Progenitor cell of endocrine pancreas (in vitro differentiated cells): ENCODE data around the gene HERPUD1. TPM values are rescaled to one million over a fixed set of nuclear protein-coding genes. Genes with fewer than 3 reads are reported as not detected.

Experiments used
- DNase-seq: peaks from one replicate; pipeline ENCODE4 v3.0.0; 2021; ENCODE audit warnings: low spot score; ENCODE audit not compliant: unreplicated experiment
- H3K27ac Mint-ChIP-seq: 2 replicates; pipeline ENCODE4 v1.8.0; 2021; ENCODE audit warnings: mild to moderate bottlenecking, moderate library complexity, mixed read lengths
- H3K27me3 Mint-ChIP-seq: 2 replicates; pipeline ENCODE4 v1.8.0; 2021; ENCODE audit warnings: mixed read lengths
- H3K36me3 Mint-ChIP-seq: 2 replicates; pipeline ENCODE4 v1.8.0; 2022; ENCODE audit warnings: mixed read lengths; ENCODE audit not compliant: insufficient read depth
- H3K4me1 Mint-ChIP-seq: 2 replicates; pipeline ENCODE4 v1.8.0; 2021; ENCODE audit warnings: low read depth, mixed read lengths
- H3K4me3 Mint-ChIP-seq: 2 replicates; pipeline ENCODE4 v1.8.0; 2021; ENCODE audit warnings: low read depth, mild to moderate bottlenecking, moderate library complexity, mixed read lengths
- H3K9me3 Mint-ChIP-seq: 2 replicates; pipeline ENCODE4 v1.8.0; 2021; ENCODE audit warnings: low read depth, mixed read lengths
- total RNA-seq: library from RNA; stranded (reverse); gene quantifications from 2 replicates; pipeline ENCODE4 v1.2.1, GENCODE V29; 2021
- TF ChIP-seq, protein P1 (sequence below): fragments of 200-600 bp; sonication (generic); IDR thresholded peaks from one replicate; pipeline ENCODE4 v1.5.0; 2021; ENCODE audit warnings: antibody characterized with exemption, mild to moderate bottlenecking; ENCODE audit not compliant: unreplicated experiment

The HERPUD1 gene
- total RNA-seq, 1 donor from 2014 or later = 70.0 TPM

DNA sequence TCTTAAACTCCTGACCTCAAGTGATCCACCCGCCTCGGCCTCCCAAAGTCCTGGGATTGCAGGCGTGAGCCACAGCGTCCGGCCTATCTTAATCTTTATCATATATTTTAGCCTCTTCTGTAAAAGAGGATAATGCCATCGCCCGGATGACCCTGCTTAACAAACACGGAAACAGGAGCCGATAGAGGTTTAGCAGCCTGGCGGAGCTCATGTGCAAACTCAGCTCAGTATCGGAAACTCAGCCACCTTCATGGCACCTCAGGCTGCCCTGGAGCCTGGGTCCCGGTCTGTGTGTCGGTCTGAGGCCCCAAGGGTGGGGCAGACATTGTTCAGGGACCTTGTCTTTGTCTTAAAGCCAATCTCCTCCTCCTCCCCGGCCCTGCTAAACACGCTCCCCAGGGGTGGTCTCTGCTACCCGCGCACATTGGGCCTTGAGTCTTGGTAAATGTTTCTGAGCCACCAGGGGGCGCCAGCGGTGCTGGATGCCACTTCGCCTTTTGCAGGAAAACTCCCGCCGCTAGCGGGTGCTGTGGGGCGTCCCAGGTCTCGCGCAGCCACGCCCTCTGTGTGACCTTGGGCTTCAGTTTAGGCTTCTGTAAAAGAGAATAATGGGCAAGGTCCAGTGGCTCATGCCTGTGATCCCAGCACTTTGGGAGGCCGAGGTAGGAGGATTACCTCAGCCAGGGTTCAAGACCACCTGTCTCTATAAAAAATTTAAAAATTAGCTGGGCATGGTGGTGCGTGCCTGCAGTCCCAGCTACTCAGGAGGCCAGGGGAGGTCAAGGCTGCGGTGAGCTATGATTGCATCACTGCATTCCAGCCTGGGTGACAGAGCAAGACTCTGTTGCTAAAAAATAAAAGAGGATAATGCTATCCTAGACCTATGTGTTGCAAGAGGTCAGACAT is 32.6 kb downstream of the HERPUD1 start:
- no peaks in the 10 kb centered on the region for H3K4me1 Mint-ChIP-seq
- H3K4me3 Mint-ChIP-seq = no peak overlapping the region
- DNase-seq = peak; percentile 60
- peaks cover 3% of the 10 kb centered on the region for H3K9me3 Mint-ChIP-seq
- no peak overlapping the region for H3K27ac Mint-ChIP-seq
- H3K27me3 Mint-ChIP-seq = no peaks in the 10 kb centered on the region
- H3K36me3 Mint-ChIP-seq = no peaks in the 10 kb centered on the region
- TF ChIP-seq, protein P1, sequence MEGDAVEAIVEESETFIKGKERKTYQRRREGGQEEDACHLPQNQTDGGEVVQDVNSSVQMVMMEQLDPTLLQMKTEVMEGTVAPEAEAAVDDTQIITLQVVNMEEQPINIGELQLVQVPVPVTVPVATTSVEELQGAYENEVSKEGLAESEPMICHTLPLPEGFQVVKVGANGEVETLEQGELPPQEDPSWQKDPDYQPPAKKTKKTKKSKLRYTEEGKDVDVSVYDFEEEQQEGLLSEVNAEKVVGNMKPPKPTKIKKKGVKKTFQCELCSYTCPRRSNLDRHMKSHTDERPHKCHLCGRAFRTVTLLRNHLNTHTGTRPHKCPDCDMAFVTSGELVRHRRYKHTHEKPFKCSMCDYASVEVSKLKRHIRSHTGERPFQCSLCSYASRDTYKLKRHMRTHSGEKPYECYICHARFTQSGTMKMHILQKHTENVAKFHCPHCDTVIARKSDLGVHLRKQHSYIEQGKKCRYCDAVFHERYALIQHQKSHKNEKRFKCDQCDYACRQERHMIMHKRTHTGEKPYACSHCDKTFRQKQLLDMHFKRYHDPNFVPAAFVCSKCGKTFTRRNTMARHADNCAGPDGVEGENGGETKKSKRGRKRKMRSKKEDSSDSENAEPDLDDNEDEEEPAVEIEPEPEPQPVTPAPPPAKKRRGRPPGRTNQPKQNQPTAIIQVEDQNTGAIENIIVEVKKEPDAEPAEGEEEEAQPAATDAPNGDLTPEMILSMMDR = peak; percentile 87

- TF ChIP-seq, protein P1 = no peak
- Mint-ChIP-seq H3K27me3 (no peaks in the 10 kb centered on the region), H3K36me3 (no peaks in the 10 kb centered on the region), H3K27ac (peak overlapping the region; percentile 7), H3K9me3 (peaks cover 3% of the 10 kb centered on the region), H3K4me3 (no peak overlapping the region), H3K4me1 (no peaks in the 10 kb centered on the region)
- no peak for DNase-seq
These were observed 33.5 kb downstream of the HERPUD1 start for GRCh38 chr16:56965149-56966092.

DNA sequence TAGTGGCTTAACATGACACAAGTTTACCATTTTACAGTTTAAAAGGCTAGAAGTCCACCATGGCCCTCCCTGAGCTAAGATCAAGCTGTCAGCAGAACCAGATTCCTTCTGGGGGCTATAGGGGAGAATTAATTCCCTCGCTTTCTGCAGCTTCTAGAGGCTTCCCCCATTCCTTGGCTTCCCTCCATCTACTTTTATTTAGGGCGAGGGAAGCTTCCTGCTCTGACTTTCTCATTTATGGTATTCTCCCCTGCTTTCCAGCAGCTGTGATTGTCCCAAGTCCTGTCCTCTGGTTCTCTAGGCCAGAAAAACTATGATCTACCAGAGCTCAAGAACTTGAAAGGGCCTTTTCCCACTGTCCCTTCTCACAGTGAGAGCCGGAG is 34.1 kb downstream of the HERPUD1 start:
- Mint-ChIP-seq H3K4me1 (no peaks in the 10 kb centered on the region), H3K27me3 (no peaks in the 10 kb centered on the region), H3K9me3 (peaks cover 3% of the 10 kb centered on the region), H3K4me3 (no peak overlapping the region), H3K36me3 (no peaks in the 10 kb centered on the region), H3K27ac (no peak overlapping the region)
- TF ChIP-seq, protein P1 = no peak
- no peak for DNase-seq

DNA sequence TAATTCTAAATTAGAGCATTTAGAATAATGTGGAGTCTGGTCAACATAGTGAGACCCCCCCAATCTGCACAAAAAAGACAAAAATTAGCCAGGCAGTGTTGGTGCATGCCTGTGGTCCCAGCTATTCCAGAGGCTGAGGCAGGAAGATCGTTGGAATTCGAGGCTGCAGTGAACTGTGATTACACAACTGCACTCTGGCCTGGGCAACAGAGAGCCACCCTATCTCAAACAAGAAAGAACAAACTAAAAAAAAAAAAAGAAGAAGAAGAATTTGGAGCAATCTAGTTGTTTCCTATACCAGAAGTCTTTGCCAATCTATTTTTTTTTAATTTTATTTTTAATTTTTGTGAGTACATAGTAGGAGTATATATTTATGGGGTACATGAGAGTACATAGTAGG is 35.8 kb downstream of the HERPUD1 start:
- no peaks in the 10 kb centered on the region for H3K4me1 Mint-ChIP-seq
- H3K4me3 Mint-ChIP-seq = no peak overlapping the region
- no peak overlapping the region for H3K27ac Mint-ChIP-seq
- H3K27me3 Mint-ChIP-seq = no peaks in the 10 kb centered on the region
- TF ChIP-seq, protein P1 = no peak
- no peaks in the 10 kb centered on the region for H3K36me3 Mint-ChIP-seq
- peaks cover 3% of the 10 kb centered on the region for H3K9me3 Mint-ChIP-seq
- DNase-seq = no peak

DNA sequence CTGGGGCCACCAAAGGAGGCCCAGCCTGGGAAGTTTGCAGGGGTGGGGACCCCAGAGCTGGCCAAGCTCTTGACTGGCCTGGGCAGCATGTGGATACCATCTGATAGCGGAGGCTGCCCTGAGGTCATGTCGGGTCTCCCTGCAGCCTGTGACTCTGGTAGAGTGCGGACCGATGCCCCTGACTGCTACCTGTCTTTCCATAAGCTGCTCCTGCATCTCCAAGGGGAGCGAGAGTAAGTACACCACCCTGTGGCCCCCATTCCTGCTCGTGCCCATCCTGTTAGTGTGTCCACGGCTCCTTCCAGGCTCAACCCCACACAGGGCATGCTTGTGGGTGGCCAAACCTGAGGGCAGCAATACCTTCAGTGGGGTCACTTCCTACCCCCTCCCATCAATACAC is 37.8 kb downstream of the HERPUD1 start:
- H3K4me3 Mint-ChIP-seq = no peak overlapping the region
- peaks cover 7% of the 10 kb centered on the region for H3K9me3 Mint-ChIP-seq
- no peaks in the 10 kb centered on the region for H3K27me3 Mint-ChIP-seq
- H3K4me1 Mint-ChIP-seq = no peaks in the 10 kb centered on the region
- TF ChIP-seq, protein P1 = no peak
- no peak overlapping the region for H3K27ac Mint-ChIP-seq
- H3K36me3 Mint-ChIP-seq = no peaks in the 10 kb centered on the region
- no peak for DNase-seq
